ENCODE data around the gene ODAD4.

Gene ODAD4

GRCh38 chr17:41896726-41897125 is 33.7 kb upstream of the ODAD4 start:
- H3K36me3 ChIP-seq (ENCODE audit: control insufficient read depth, insufficient read depth, low read length): peaks cover 85% of the 10 kb centered on the region
- DNase-seq: no peak

GRCh38 chr17:41901646-41902045 is 28.8 kb upstream of the ODAD4 start:
- DNase-seq: no peak
- no peak overlapping the region for H3K27ac ChIP-seq (ENCODE audit: insufficient read depth, low read length, poor library complexity, severe bottlenecking)
- no peak overlapping the region for H3K4me3 ChIP-seq (ENCODE audit: insufficient read depth, low read depth, low read length, poor library complexity, severe bottlenecking)
- no peaks in the 10 kb centered on the region for H3K4me1 ChIP-seq (ENCODE audit: control insufficient read depth, insufficient read depth, low read length, poor library complexity, severe bottlenecking)
- H3K9me3 ChIP-seq (ENCODE audit: control insufficient read depth, low read length): no peaks in the 10 kb centered on the region
- no peaks in the 10 kb centered on the region for H3K27me3 ChIP-seq (replicated peaks; ENCODE audit: control insufficient read depth, insufficient read depth, low read length, poor library complexity, severe bottlenecking)
- peaks cover 65% of the 10 kb centered on the region for H3K36me3 ChIP-seq (ENCODE audit: control insufficient read depth, insufficient read depth, low read length)

More at GRCh38 chr17:41896726-41897125, 33.7 kb upstream of the ODAD4 start:
- Histone ChIP-seq H3K27ac (ENCODE audit: insufficient read depth, low read length, poor library complexity, severe bottlenecking) (no peak overlapping the region), H3K4me3 (ENCODE audit: insufficient read depth, low read depth, low read length, poor library complexity, severe bottlenecking) (no peak overlapping the region), H3K4me1 (ENCODE audit: control insufficient read depth, insufficient read depth, low read length, poor library complexity, severe bottlenecking) (no peaks in the 10 kb centered on the region), H3K27me3 (replicated peaks; ENCODE audit: control insufficient read depth, insufficient read depth, low read length, poor library complexity, severe bottlenecking) (no peaks in the 10 kb centered on the region), H3K9me3 (ENCODE audit: control insufficient read depth, low read length) (no peaks in the 10 kb centered on the region)

GRCh38 chr17:41904242-41904841 is 26.1 kb upstream of the ODAD4 start:
- peaks cover 57% of the 10 kb centered on the region for H3K36me3 ChIP-seq (ENCODE audit: control insufficient read depth, insufficient read depth, low read length)
- no peaks in the 10 kb centered on the region for H3K27me3 ChIP-seq (replicated peaks; ENCODE audit: control insufficient read depth, insufficient read depth, low read length, poor library complexity, severe bottlenecking)
- no peak overlapping the region for H3K4me3 ChIP-seq (ENCODE audit: insufficient read depth, low read depth, low read length, poor library complexity, severe bottlenecking)
- no peaks in the 10 kb centered on the region for H3K9me3 ChIP-seq (ENCODE audit: control insufficient read depth, low read length)
- no peaks in the 10 kb centered on the region for H3K4me1 ChIP-seq (ENCODE audit: control insufficient read depth, insufficient read depth, low read length, poor library complexity, severe bottlenecking)
- H3K27ac ChIP-seq (ENCODE audit: insufficient read depth, low read length, poor library complexity, severe bottlenecking): no peak overlapping the region
- no peak for DNase-seq

DNA sequence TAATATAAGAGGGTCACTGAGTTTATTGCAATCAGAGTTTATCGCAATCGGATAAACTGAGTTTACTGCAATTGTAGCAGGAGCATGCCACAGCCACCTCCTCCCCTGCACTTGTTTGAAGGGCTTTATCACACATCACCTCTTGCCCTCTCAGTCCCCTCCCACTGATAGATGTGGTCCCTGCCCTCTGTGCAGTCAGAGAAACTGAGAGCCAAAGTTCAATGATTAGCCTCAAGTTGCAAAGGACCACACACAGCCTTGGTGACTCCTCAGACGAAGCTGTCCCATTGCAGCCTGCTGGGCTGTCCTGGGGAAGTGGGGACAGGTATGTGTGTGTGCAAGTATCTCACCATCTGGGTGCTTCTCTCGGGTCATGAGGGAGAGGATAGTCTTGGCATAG is 25.2 kb upstream of the ODAD4 start:
- H3K9me3 ChIP-seq (ENCODE audit: control insufficient read depth, low read length): no peaks in the 10 kb centered on the region
- no peak for DNase-seq
- H3K36me3 ChIP-seq (ENCODE audit: control insufficient read depth, insufficient read depth, low read length): peaks cover 64% of the 10 kb centered on the region
- no peak overlapping the region for H3K27ac ChIP-seq (ENCODE audit: insufficient read depth, low read length, poor library complexity, severe bottlenecking)
- H3K4me3 ChIP-seq (ENCODE audit: insufficient read depth, low read depth, low read length, poor library complexity, severe bottlenecking): no peak overlapping the region
- H3K4me1 ChIP-seq (ENCODE audit: control insufficient read depth, insufficient read depth, low read length, poor library complexity, severe bottlenecking): no peaks in the 10 kb centered on the region
- H3K27me3 ChIP-seq (replicated peaks; ENCODE audit: control insufficient read depth, insufficient read depth, low read length, poor library complexity, severe bottlenecking): no peaks in the 10 kb centered on the region

DNA sequence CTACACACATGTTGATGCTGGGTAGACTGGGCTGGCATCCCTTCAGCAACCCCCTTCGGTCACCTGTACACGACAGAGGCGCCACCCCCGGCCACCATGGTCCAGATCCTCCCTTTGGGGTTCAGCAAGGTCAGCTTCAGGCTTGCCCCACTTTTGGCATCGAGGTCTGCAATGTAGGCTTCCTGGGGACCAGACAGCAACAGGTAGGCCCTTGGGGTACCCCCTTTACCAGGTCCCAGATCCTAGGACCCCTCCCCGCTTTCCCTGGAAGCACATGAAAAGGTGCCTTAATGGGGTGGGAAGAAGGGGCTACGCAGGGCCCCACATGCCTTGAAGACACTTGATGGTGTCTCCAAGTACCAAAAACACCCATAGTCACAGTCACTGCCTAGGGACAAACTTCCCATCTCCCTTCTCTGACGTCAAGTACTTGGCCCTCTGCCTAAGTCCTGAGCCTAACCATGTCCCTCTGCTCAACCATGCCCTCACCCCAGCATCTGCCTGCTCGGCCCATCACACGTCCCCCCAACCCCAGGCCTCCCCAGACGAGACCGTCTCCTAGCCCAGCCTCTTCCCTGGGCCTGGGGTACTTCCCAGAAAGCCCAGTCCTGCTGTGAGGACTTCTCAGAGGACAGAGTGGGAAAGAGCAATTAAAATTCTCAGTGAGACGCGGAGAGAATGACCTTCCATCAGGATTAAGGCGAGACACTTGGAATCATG is 23.8 kb upstream of the ODAD4 start:
- no peaks in the 10 kb centered on the region for H3K4me1 ChIP-seq (ENCODE audit: control insufficient read depth, insufficient read depth, low read length, poor library complexity, severe bottlenecking)
- H3K4me3 ChIP-seq (ENCODE audit: insufficient read depth, low read depth, low read length, poor library complexity, severe bottlenecking): no peak overlapping the region
- no peak for DNase-seq
- no peaks in the 10 kb centered on the region for H3K27me3 ChIP-seq (replicated peaks; ENCODE audit: control insufficient read depth, insufficient read depth, low read length, poor library complexity, severe bottlenecking)
- H3K36me3 ChIP-seq (ENCODE audit: control insufficient read depth, insufficient read depth, low read length): peaks cover 68% of the 10 kb centered on the region
- H3K27ac ChIP-seq (ENCODE audit: insufficient read depth, low read length, poor library complexity, severe bottlenecking): no peak overlapping the region
- no peaks in the 10 kb centered on the region for H3K9me3 ChIP-seq (ENCODE audit: control insufficient read depth, low read length)

DNA sequence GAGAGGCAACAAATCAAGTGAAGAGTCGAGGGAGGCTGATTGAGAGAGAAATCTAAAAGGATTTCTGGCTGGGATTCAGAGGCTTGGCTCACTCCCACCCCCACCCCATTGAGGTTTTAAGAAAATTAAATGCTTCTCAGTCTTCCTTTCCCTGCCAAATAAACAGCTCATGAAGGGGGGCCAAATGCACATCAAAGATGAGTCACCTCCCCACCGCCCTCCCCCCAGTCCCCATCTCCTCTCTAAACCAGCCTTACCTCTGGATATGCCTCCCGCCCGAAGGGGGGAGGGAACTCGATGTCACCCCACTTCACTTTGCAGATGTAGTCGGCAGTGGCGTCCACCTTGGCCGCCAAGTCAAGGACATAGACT is 23.2 kb upstream of the ODAD4 start:
- Histone ChIP-seq H3K36me3 (ENCODE audit: control insufficient read depth, insufficient read depth, low read length) (peaks cover 68% of the 10 kb centered on the region), H3K4me3 (ENCODE audit: insufficient read depth, low read depth, low read length, poor library complexity, severe bottlenecking) (no peak overlapping the region), H3K27ac (ENCODE audit: insufficient read depth, low read length, poor library complexity, severe bottlenecking) (no peak overlapping the region), H3K27me3 (replicated peaks; ENCODE audit: control insufficient read depth, insufficient read depth, low read length, poor library complexity, severe bottlenecking) (no peaks in the 10 kb centered on the region), H3K4me1 (ENCODE audit: control insufficient read depth, insufficient read depth, low read length, poor library complexity, severe bottlenecking) (no peaks in the 10 kb centered on the region), H3K9me3 (ENCODE audit: control insufficient read depth, low read length) (no peaks in the 10 kb centered on the region)
- DNase-seq: no peak

GRCh38 chr17:41907633-41908539 is 22.5 kb upstream of the ODAD4 start:
- Histone ChIP-seq H3K4me1 (ENCODE audit: control insufficient read depth, insufficient read depth, low read length, poor library complexity, severe bottlenecking) (no peaks in the 10 kb centered on the region), H3K27me3 (replicated peaks; ENCODE audit: control insufficient read depth, insufficient read depth, low read length, poor library complexity, severe bottlenecking) (no peaks in the 10 kb centered on the region), H3K27ac (ENCODE audit: insufficient read depth, low read length, poor library complexity, severe bottlenecking) (no peak overlapping the region), H3K36me3 (ENCODE audit: control insufficient read depth, insufficient read depth, low read length) (peaks cover 75% of the 10 kb centered on the region), H3K4me3 (ENCODE audit: insufficient read depth, low read depth, low read length, poor library complexity, severe bottlenecking) (no peak overlapping the region), H3K9me3 (ENCODE audit: control insufficient read depth, low read length) (no peaks in the 10 kb centered on the region)
- no peak for DNase-seq

- Histone ChIP-seq H3K9me3 (ENCODE audit: control insufficient read depth, low read length) (no peaks in the 10 kb centered on the region), H3K4me1 (ENCODE audit: control insufficient read depth, insufficient read depth, low read length, poor library complexity, severe bottlenecking) (no peaks in the 10 kb centered on the region), H3K4me3 (ENCODE audit: insufficient read depth, low read depth, low read length, poor library complexity, severe bottlenecking) (no peak overlapping the region), H3K27ac (ENCODE audit: insufficient read depth, low read length, poor library complexity, severe bottlenecking) (no peak overlapping the region), H3K36me3 (ENCODE audit: control insufficient read depth, insufficient read depth, low read length) (peaks cover 86% of the 10 kb centered on the region), H3K27me3 (replicated peaks; ENCODE audit: control insufficient read depth, insufficient read depth, low read length, poor library complexity, severe bottlenecking) (no peaks in the 10 kb centered on the region)
- no peak for DNase-seq
These were observed 21.3 kb upstream of the ODAD4 start for GRCh38 chr17:41909088-41909487.

DNA sequence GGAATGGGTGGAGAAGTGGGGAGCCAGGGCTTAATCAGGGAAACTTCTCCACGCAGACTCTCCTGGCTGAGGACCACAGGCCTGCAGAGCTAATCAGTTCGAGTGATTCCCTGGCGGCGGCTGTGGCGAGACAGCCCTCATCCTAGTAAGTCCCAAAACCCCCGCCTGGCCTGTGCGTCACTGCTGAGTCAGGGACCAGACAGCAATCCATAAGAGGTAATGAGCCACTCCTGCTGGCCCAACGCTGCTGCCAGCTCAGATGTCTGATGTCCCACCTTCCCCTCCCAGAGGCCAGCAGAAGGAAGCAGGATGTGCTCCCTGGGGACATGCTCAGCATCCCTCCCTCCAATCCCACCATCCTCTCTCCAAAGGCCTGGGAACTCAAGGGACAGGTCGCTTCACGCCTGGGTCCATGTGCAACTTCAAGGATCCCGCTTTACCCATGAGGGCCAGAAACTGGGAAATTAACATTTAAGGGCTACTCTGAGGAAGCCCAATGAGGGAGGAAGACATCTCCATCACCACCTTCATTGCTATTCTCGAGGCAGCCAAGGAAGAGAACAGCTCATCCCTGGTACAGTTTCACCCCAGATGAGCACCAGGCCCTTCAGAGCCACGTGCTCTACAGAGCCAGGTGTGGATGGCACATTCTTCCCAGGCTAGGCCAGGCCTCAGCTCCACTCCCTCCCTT is 19.6 kb upstream of the ODAD4 start:
- no peak overlapping the region for H3K4me3 ChIP-seq (ENCODE audit: insufficient read depth, low read depth, low read length, poor library complexity, severe bottlenecking)
- no peaks in the 10 kb centered on the region for H3K4me1 ChIP-seq (ENCODE audit: control insufficient read depth, insufficient read depth, low read length, poor library complexity, severe bottlenecking)
- no peak overlapping the region for H3K27ac ChIP-seq (ENCODE audit: insufficient read depth, low read length, poor library complexity, severe bottlenecking)
- no peak for DNase-seq
- H3K9me3 ChIP-seq (ENCODE audit: control insufficient read depth, low read length): no peaks in the 10 kb centered on the region
- H3K27me3 ChIP-seq (replicated peaks; ENCODE audit: control insufficient read depth, insufficient read depth, low read length, poor library complexity, severe bottlenecking): no peaks in the 10 kb centered on the region
- H3K36me3 ChIP-seq (ENCODE audit: control insufficient read depth, insufficient read depth, low read length): peaks cover 71% of the 10 kb centered on the region

Data from effector memory CD4-positive, alpha-beta T cell (primary cell).